Naive thymus-derived CD4-positive, alpha-beta T cell (primary cell): ENCODE measurements around the gene COPE. TPM values are rescaled to one million over a fixed set of nuclear protein-coding genes. Genes with fewer than 3 reads are reported as not detected.
A peak's percentile ranks its signal among the peaks of the same experiment; 100 is the strongest.

Experiments
- ATAC-seq: fragments of 150-1000 bp; cut with Tn5 transposase; 2 replicates; pipeline ENCODE4 v1.10.0; 2021; ENCODE audit warnings: mild to moderate bottlenecking, moderate library complexity
- CTCF ChIA-PET: fragments of 350-600 bp; sonication (Branson Sonifier 250); formaldehyde crosslinking; loops from one replicate; lab custom pipeline; 2021; ENCODE audit warnings: antibody characterized with exemption; lab: Charles Lee
- POLR2A ChIA-PET: fragments of 350-600 bp; sonication (Branson Sonifier 250); formaldehyde crosslinking; loops from one replicate; lab custom pipeline; 2021; ENCODE audit warnings: antibody characterized with exemption, inconsistent platforms; lab: Charles Lee
- DNase-seq, 9 donors: peaks; one replicate each; pipeline versions ENCODE4 v3.0.0 to v3.0.0-alpha.2; 2020 to 2022; ENCODE audit warnings: mixed read lengths in 1 of 9
- H3K27ac ChIP-seq: one replicate; pipeline ENCODE4 v1.7.0; 2013; ENCODE audit warnings: mild to moderate bottlenecking, low read depth, low read length, moderate library complexity
- H3K27me3 ChIP-seq, 2 donors: one replicate each; pipeline ENCODE4 v1.7.0; 2013; ENCODE audit warnings: low read length in 2 of 2, mild to moderate bottlenecking in 2 of 2, moderate library complexity in 2 of 2; ENCODE audit not compliant: control insufficient read depth in 2 of 2, insufficient read depth in 2 of 2
- H3K36me3 ChIP-seq, 3 experiments: 1 replicate in 2 of 3; 2 replicates in 1 of 3; pipeline ENCODE4 v1.7.0; 2013; ENCODE audit warnings: low read length in 3 of 3, mild to moderate bottlenecking in 3 of 3, moderate library complexity in 1 of 3; ENCODE audit not compliant: insufficient read depth in 3 of 3, control insufficient read depth in 2 of 3
- H3K4me1 ChIP-seq, 2 donors: one replicate each; pipeline ENCODE4 v1.7.0; 2013; ENCODE audit warnings: low read length in 2 of 2, mild to moderate bottlenecking in 2 of 2, moderate library complexity in 1 of 2; ENCODE audit not compliant: control insufficient read depth in 2 of 2, insufficient read depth in 2 of 2
- H3K4me3 ChIP-seq: 2 replicates; pipeline ENCODE4 v1.7.0; 2013; ENCODE audit warnings: mild to moderate bottlenecking, low read length
- H3K9me3 ChIP-seq, 3 experiments: 1 replicate in 2 of 3; 2 replicates in 1 of 3; pipeline ENCODE4 v1.7.0; 2013; ENCODE audit warnings: low read length in 3 of 3; ENCODE audit not compliant: control insufficient read depth in 2 of 3
- H3K27ac Mint-ChIP-seq, 9 donors: one replicate each; pipeline ENCODE4 v1.8.0; 2020 to 2022; ENCODE audit warnings: mixed read lengths in 9 of 9, mild to moderate bottlenecking in 8 of 9, moderate library complexity in 5 of 9, inconsistent platforms in 2 of 9
- H3K27me3 Mint-ChIP-seq, 5 donors: one replicate each; pipeline ENCODE4 v1.8.0; 2021 to 2022; ENCODE audit warnings: mixed read lengths in 5 of 5, mild to moderate bottlenecking in 1 of 5
- H3K36me3 Mint-ChIP-seq, 5 donors: one replicate each; pipeline ENCODE4 v1.8.0; 2020 to 2022; ENCODE audit warnings: mixed read lengths in 5 of 5, mild to moderate bottlenecking in 3 of 5, inconsistent platforms in 1 of 5
- H3K4me1 Mint-ChIP-seq, 7 donors: one replicate each; pipeline ENCODE4 v1.8.0; 2020 to 2022; ENCODE audit warnings: mixed read lengths in 7 of 7, mild to moderate bottlenecking in 3 of 7, inconsistent platforms in 1 of 7
- H3K4me3 Mint-ChIP-seq, 10 donors: one replicate each; pipeline ENCODE4 v1.8.0; 2020 to 2022; ENCODE audit warnings: mild to moderate bottlenecking in 10 of 10, mixed read lengths in 10 of 10, moderate library complexity in 6 of 10, inconsistent platforms in 2 of 10
- H3K9me3 Mint-ChIP-seq, 11 donors: one replicate each; pipeline ENCODE4 v1.8.0; 2020 to 2022; ENCODE audit warnings: mixed read lengths in 11 of 11, mild to moderate bottlenecking in 4 of 11, inconsistent platforms in 1 of 11, moderate library complexity in 1 of 11
- intact Hi-C, 2 donors: fragments of 100-400 bp; cut with micrococcal nuclease; formaldehyde crosslinking; loops; one replicate each; pipeline ENCODE4 v1.15.1; 2023
- polyA plus RNA-seq, 2 donors: library from polyadenylated mRNA; unstranded; fragments of 300-500 nt; fragmentation: Illumina TruSeq; gene quantifications; one replicate each; pipeline ENCODE4 v1.2.3, GENCODE V29; 2021
- total RNA-seq, 6 experiments: library from RNA in 5 of 6; stranded (reverse) in 5 of 6; gene quantifications; 1 replicate in 5 of 6; 2 replicates in 1 of 6; pipeline ENCODE4 v1.2.3 and lab custom pipeline; 2021 to 2026

Gene COPE
- total and polyA plus RNA-seq, 7 experiments from 2014 or later: 124 to 283 (median 182) TPM

DNA sequence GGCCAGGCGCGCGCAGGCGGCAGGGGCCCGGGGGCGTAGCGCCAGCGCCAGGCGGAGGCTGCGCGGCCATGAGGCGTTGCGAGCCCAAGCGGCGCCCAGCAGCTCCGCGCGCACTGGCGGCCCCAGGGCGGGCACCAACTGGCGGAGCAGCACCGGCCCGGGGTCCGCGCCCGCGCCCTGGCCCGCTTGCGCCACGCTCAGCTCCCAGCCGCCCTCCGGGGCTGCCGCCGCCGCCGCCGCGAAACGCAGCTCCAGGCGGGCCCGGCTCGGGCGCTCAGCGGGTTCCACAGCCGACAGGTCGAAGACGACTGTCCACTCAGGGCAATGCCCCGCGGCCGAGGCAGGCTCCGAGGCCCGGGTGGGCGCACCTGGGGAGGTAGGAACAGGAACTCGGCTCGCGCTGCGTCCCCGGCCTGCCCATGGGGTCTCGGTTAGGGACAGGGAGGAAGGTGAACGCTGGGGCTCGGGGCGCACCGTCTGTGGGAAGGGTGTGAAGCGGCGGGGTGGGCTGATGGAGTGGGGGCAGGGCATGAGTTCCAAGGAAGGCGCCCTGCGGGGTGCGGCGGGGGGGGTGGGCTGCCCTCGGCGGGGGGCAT lies 50.1 kb downstream of the COPE start:
- Histone ChIP-seq H3K27ac (no peak overlapping the region), H3K36me3 (peaks cover 0 to 41% (median 14%) of the 10 kb centered on the region in 3 experiments), H3K27me3 (no peaks in the 10 kb centered on the region), H3K4me1 (no peaks in the 10 kb centered on the region), H3K4me3 (no peak overlapping the region), H3K9me3 (no peaks in the 10 kb centered on the region)
- peak overlapping the region in 1 of 10 donors; percentile 23 for H3K4me3 Mint-ChIP-seq
- ATAC-seq (no peak), DNase-seq (no peak)
- H3K4me1 Mint-ChIP-seq: peaks cover 5 to 18% (median 15%) of the 10 kb centered on the region in 7 donors
- POLR2A ChIA-PET: no interaction called here
- H3K36me3 Mint-ChIP-seq: peaks cover 0 to 19% (median 6%) of the 10 kb centered on the region in 5 donors
- CTCF ChIA-PET: interaction anchor here (0.5 kb wide), 1 partner anchor 205 kb away, joined by 3 read pairs; no protein-coding TSS in a partner anchor
- intact Hi-C loops: loop anchor here in 1 of 2 donors (5.0 kb wide), 1 partner anchor 417 kb away; no protein-coding TSS in a partner anchor
- peaks cover 0 to 2% (median 0%) of the 10 kb centered on the region in 11 donors for H3K9me3 Mint-ChIP-seq
- H3K27ac Mint-ChIP-seq: no peak overlapping the region
- peaks cover 0 to 10% (median 4%) of the 10 kb centered on the region in 5 donors for H3K27me3 Mint-ChIP-seq

- no peaks in the 10 kb centered on the region for H3K9me3 ChIP-seq
- POLR2A ChIA-PET: no interaction called here
Observed at GRCh38 chr19:18868380-18869022, 50.7 kb downstream of the COPE start.

DNA sequence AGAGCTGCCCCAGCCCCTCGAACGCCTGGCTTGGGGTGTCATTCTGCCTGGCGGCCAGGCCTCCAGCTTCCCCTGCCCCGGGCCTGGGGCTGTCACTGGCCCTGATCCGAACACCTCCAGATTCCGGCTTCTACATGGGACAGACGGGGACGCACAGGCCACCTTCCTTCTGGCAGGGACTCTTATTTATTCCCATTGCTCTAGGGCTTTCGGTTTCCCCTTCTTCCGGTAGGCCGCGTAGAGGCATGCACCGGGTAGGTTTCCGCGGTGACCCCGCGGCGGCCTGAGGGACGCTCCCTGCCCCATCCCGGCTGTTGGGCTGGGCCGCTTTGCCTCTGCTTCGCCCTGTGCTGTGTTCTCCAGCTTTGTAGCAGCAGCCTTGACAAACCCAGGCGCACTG lies 51.4 kb downstream of the COPE start:
- Mint-ChIP-seq H3K4me1 (peaks cover 5 to 17% (median 15%) of the 10 kb centered on the region in 7 donors), H3K9me3 (peaks cover 0 to 2% (median 0%) of the 10 kb centered on the region in 11 donors), H3K27me3 (peaks cover 0 to 10% (median 4%) of the 10 kb centered on the region in 5 donors), H3K4me3 (no peak overlapping the region), H3K27ac (no peak overlapping the region), H3K36me3 (peaks cover 0 to 25% (median 10%) of the 10 kb centered on the region in 5 donors)
- no peak overlapping the region for H3K27ac ChIP-seq
- no peaks in the 10 kb centered on the region for H3K27me3 ChIP-seq
- peaks cover 0 to 55% (median 14%) of the 10 kb centered on the region in 3 experiments for H3K36me3 ChIP-seq
- ChIA-PET CTCF (interaction anchor here (1.5 kb wide), 1 partner anchor 348 kb away, joined by 6 read pairs; no protein-coding TSS in a partner anchor), POLR2A (no interaction called here)
- H3K4me1 ChIP-seq: no peaks in the 10 kb centered on the region
- DNase-seq (no peak), ATAC-seq (no peak)
- no peak overlapping the region for H3K4me3 ChIP-seq
- intact Hi-C loops: loop anchor here in 1 of 2 donors (5.0 kb wide), 1 partner anchor 415 kb away; no protein-coding TSS in a partner anchor
- H3K9me3 ChIP-seq: no peaks in the 10 kb centered on the region

More at GRCh38 chr19:18868380-18869022, 50.7 kb downstream of the COPE start:
- Histone ChIP-seq H3K36me3 (peaks cover 0 to 47% (median 14%) of the 10 kb centered on the region in 3 experiments), H3K4me3 (no peak overlapping the region), H3K4me1 (no peaks in the 10 kb centered on the region), H3K27ac (no peak overlapping the region), H3K27me3 (no peaks in the 10 kb centered on the region)
- CTCF ChIA-PET: no interaction called here
- no peak overlapping the region for H3K4me3 Mint-ChIP-seq
- DNase-seq (no peak), ATAC-seq (no peak)
- peaks cover 0 to 21% (median 8%) of the 10 kb centered on the region in 5 donors for H3K36me3 Mint-ChIP-seq
- H3K9me3 Mint-ChIP-seq: peaks cover 0 to 2% (median 0%) of the 10 kb centered on the region in 11 donors
- no peak overlapping the region for H3K27ac Mint-ChIP-seq
- intact Hi-C loops: loop anchor here in 1 of 2 donors (5.0 kb wide), 1 partner anchor 416 kb away; no protein-coding TSS in a partner anchor
- peaks cover 5 to 18% (median 15%) of the 10 kb centered on the region in 7 donors for H3K4me1 Mint-ChIP-seq
- H3K27me3 Mint-ChIP-seq: peaks cover 0 to 10% (median 4%) of the 10 kb centered on the region in 5 donors

- POLR2A ChIA-PET: no interaction called here
- no peak overlapping the region for H3K27ac ChIP-seq
- Mint-ChIP-seq H3K9me3 (peaks cover 0 to 2% (median 0%) of the 10 kb centered on the region in 11 donors), H3K27me3 (peaks cover 0 to 10% (median 4%) of the 10 kb centered on the region in 5 donors), H3K4me1 (peaks cover 5 to 16% (median 15%) of the 10 kb centered on the region in 7 donors), H3K36me3 (peaks cover 0 to 29% (median 10%) of the 10 kb centered on the region in 5 donors), H3K4me3 (peak overlapping the region in 2 of 10 donors; percentile 18 to 39), H3K27ac (peak overlapping the region in 2 of 9 donors; percentile 47 to 84)
- H3K9me3 ChIP-seq: no peaks in the 10 kb centered on the region
- H3K4me1 ChIP-seq: no peaks in the 10 kb centered on the region
- ATAC-seq (no peak), DNase-seq (no peak)
- H3K27me3 ChIP-seq: no peaks in the 10 kb centered on the region
- H3K36me3 ChIP-seq: peaks cover 0 to 60% (median 14%) of the 10 kb centered on the region in 3 experiments
- intact Hi-C loops: loop anchor here in 1 of 2 donors (5.0 kb wide), 1 partner anchor 415 kb away; no protein-coding TSS in a partner anchor
- H3K4me3 ChIP-seq: no peak overlapping the region
- CTCF ChIA-PET: interaction anchor here (0.7 to 1.8 kb wide), 4 partner anchors 20 to 347 kb away, joined by 3 to 6 read pairs (median 4); partner anchors contain the start of gene REX1BD
Observed at GRCh38 chr19:18867199-18867598, 52.0 kb downstream of the COPE start.

GRCh38 chr19:18866800-18867123 lies 52.4 kb downstream of the COPE start:
- CTCF ChIA-PET: interaction anchor here (0.7 to 1.8 kb wide), 4 partner anchors 19 to 347 kb away, joined by 3 to 6 read pairs (median 4); partner anchors contain the start of gene REX1BD
- Mint-ChIP-seq H3K36me3 (peaks cover 0 to 33% (median 10%) of the 10 kb centered on the region in 5 donors), H3K4me1 (peaks cover 3 to 12% (median 10%) of the 10 kb centered on the region in 7 donors), H3K9me3 (peaks cover 0 to 2% (median 0%) of the 10 kb centered on the region in 11 donors), H3K4me3 (peak overlapping the region in 2 of 10 donors; percentile 18 to 39), H3K27me3 (peaks cover 0 to 9% (median 4%) of the 10 kb centered on the region in 5 donors), H3K27ac (peak overlapping the region in 2 of 9 donors; percentile 47 to 84)
- intact Hi-C loops: loop anchor here (1.0 to 5.0 kb wide), 3 partner anchors 272 to 414 kb away; no protein-coding TSS in a partner anchor
- no peaks in the 10 kb centered on the region for H3K27me3 ChIP-seq
- no peaks in the 10 kb centered on the region for H3K4me1 ChIP-seq
- H3K36me3 ChIP-seq: peaks cover 0 to 64% (median 14%) of the 10 kb centered on the region in 3 experiments
- H3K27ac ChIP-seq: no peak overlapping the region
- ATAC-seq: no peak
- H3K4me3 ChIP-seq: no peak overlapping the region
- POLR2A ChIA-PET: no interaction called here
- H3K9me3 ChIP-seq: no peaks in the 10 kb centered on the region
- no peak for DNase-seq
